ENCODE results near the gene EVA1C. TPM values are rescaled to one million over a fixed set of nuclear protein-coding genes. Genes with fewer than 3 reads are reported as not detected.
"Not testable (repeated sequence)": the region's sequence is repeated elsewhere in the genome, so short reads cannot be mapped to it uniquely, and the experiment has no call there.

EVA1C gene
- polyA plus RNA-seq, 1 experiment, result 5.7 TPM

- CTCF ChIA-PET, result no interaction called here
Observed at GRCh38 chr21:32549886-32550285, 137.4 kb downstream of the EVA1C start.

GRCh38 chr21:32554832-32555638, 142.5 kb downstream of the EVA1C start:
- Histone ChIP-seq H3K4me3 (ENCODE audit: low read depth, low read length) (no peak overlapping the region), H3K27ac (ENCODE audit: low read depth, low read length) (peak overlapping the region; percentile 34), H3K9me3 (ENCODE audit: control insufficient read depth, insufficient read depth, low read length) (no peaks in the 10 kb centered on the region), H3K27me3 (ENCODE audit: control insufficient read depth, insufficient read depth, low read length) (no peaks in the 10 kb centered on the region)
- DNase-seq (ENCODE audit: low read depth, low spot score), result no peak
- no peak for TF ChIP-seq CTCF (IDR thresholded peaks at IDR 0.05; ENCODE audit: low read depth, low read length)
- ChIA-PET CTCF (interaction anchor here (0.6 kb wide), 1 partner anchor 153 kb away, joined by 6 read pairs; no protein-coding TSS in a partner anchor), POLR2A (no interaction called here)

More at GRCh38 chr21:32549886-32550285, 137.4 kb downstream of the EVA1C start:
- no peaks in the 10 kb centered on the region for H3K27me3 ChIP-seq (ENCODE audit: control insufficient read depth, insufficient read depth, low read length)
- no peak for TF ChIP-seq CTCF (IDR thresholded peaks at IDR 0.05; ENCODE audit: low read depth, low read length)
- POLR2A ChIA-PET, result no interaction called here
- DNase-seq (ENCODE audit: low read depth, low spot score), result no peak
- H3K4me3 ChIP-seq (ENCODE audit: low read depth, low read length), result no peak overlapping the region
- no peak overlapping the region for H3K27ac ChIP-seq (ENCODE audit: low read depth, low read length)
- no peaks in the 10 kb centered on the region for H3K9me3 ChIP-seq (ENCODE audit: control insufficient read depth, insufficient read depth, low read length)

GRCh38 chr21:32558106-32558505, 145.6 kb downstream of the EVA1C start:
- Histone ChIP-seq H3K4me3 (ENCODE audit: low read depth, low read length) (no peak overlapping the region), H3K27me3 (ENCODE audit: control insufficient read depth, insufficient read depth, low read length) (no peaks in the 10 kb centered on the region), H3K9me3 (ENCODE audit: control insufficient read depth, insufficient read depth, low read length) (no peaks in the 10 kb centered on the region), H3K27ac (ENCODE audit: low read depth, low read length) (no peak overlapping the region)
- no peak for DNase-seq (ENCODE audit: low read depth, low spot score)
- ChIA-PET POLR2A (no interaction called here), CTCF (no interaction called here)
- no peak for TF ChIP-seq CTCF (IDR thresholded peaks at IDR 0.05; ENCODE audit: low read depth, low read length)

- ChIA-PET POLR2A (no interaction called here), CTCF (interaction anchor here (0.7 to 1.0 kb wide), 3 partner anchors 121 to 156 kb away, joined by 3 to 5 read pairs (median 3); no protein-coding TSS in a partner anchor)
- Histone ChIP-seq H3K4me3 (ENCODE audit: low read depth, low read length) (no peak overlapping the region), H3K27me3 (ENCODE audit: control insufficient read depth, insufficient read depth, low read length) (no peaks in the 10 kb centered on the region), H3K9me3 (ENCODE audit: control insufficient read depth, insufficient read depth, low read length) (no peaks in the 10 kb centered on the region), H3K27ac (ENCODE audit: low read depth, low read length) (no peak overlapping the region)
- no peak for TF ChIP-seq CTCF (IDR thresholded peaks at IDR 0.05; ENCODE audit: low read depth, low read length)
- no peak for DNase-seq (ENCODE audit: low read depth, low spot score)
Observed at GRCh38 chr21:32559006-32559610, 146.6 kb downstream of the EVA1C start.

GRCh38 chr21:32560896-32561295, 148.4 kb downstream of the EVA1C start:
- no peak overlapping the region for H3K27ac ChIP-seq (ENCODE audit: low read depth, low read length)
- no peaks in the 10 kb centered on the region for H3K27me3 ChIP-seq (ENCODE audit: control insufficient read depth, insufficient read depth, low read length)
- no peaks in the 10 kb centered on the region for H3K9me3 ChIP-seq (ENCODE audit: control insufficient read depth, insufficient read depth, low read length)
- no peak for TF ChIP-seq CTCF (IDR thresholded peaks at IDR 0.05; ENCODE audit: low read depth, low read length)
- no peak overlapping the region for H3K4me3 ChIP-seq (ENCODE audit: low read depth, low read length)
- CTCF ChIA-PET, result interaction anchor here (1.2 to 2.1 kb wide), 2 partner anchors 9 to 146 kb away, joined by 3 to 11 read pairs; no protein-coding TSS in a partner anchor
- no peak for DNase-seq (ENCODE audit: low read depth, low spot score)
- POLR2A ChIA-PET, result no interaction called here

GRCh38 chr21:32561476-32561875, 149.0 kb downstream of the EVA1C start:
- CTCF ChIA-PET, result interaction anchor here (0.8 to 2.1 kb wide), 6 partner anchors 8 to 159 kb away, joined by 3 to 20 read pairs (median 6); no protein-coding TSS in a partner anchor
- DNase-seq (ENCODE audit: low read depth, low spot score); H3K9me3 ChIP-seq (ENCODE audit: control insufficient read depth, insufficient read depth, low read length); H3K4me3 ChIP-seq (ENCODE audit: low read depth, low read length); H3K27ac ChIP-seq (ENCODE audit: low read depth, low read length); H3K27me3 ChIP-seq (ENCODE audit: control insufficient read depth, insufficient read depth, low read length); POLR2A ChIA-PET: not testable (repeated sequence)
